ENCODE measurements around the gene LMCD1.

DNA sequence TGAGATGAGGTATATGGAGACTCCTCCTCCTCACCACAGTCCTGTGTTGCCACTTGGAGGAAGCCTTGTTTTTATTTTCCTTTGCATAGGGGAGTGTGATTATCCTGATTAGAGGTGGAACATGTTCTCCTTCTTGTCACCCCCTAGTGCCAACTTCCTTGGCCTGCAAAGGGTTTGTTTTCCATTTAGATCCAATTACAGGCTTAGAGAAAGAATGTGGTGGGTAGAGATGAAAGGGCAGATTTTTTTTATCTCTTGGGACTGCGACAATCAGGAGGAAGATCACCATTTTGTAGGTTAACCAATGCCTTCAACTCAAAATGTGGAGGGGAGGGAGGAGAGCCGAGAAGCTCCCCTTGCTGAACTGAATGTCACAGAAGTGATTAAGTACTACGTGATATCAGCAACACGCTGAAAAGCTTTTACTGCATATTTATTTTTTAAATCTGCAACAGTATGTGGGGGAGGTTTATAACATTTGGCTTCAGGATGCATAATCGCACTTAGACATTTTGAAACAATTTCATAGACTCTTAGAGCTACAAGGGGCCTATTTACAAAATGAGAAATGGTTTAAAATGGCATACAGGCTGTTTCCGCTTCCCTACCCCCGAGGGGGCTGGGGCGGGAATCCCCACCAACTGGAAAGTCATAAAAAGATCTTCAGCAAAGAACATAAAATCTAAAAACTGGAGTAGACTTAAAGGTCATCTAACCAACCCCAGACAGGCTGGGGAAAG, 2.4 kb downstream of the LMCD1 start:
- TF ChIP-seq, protein P1, sequence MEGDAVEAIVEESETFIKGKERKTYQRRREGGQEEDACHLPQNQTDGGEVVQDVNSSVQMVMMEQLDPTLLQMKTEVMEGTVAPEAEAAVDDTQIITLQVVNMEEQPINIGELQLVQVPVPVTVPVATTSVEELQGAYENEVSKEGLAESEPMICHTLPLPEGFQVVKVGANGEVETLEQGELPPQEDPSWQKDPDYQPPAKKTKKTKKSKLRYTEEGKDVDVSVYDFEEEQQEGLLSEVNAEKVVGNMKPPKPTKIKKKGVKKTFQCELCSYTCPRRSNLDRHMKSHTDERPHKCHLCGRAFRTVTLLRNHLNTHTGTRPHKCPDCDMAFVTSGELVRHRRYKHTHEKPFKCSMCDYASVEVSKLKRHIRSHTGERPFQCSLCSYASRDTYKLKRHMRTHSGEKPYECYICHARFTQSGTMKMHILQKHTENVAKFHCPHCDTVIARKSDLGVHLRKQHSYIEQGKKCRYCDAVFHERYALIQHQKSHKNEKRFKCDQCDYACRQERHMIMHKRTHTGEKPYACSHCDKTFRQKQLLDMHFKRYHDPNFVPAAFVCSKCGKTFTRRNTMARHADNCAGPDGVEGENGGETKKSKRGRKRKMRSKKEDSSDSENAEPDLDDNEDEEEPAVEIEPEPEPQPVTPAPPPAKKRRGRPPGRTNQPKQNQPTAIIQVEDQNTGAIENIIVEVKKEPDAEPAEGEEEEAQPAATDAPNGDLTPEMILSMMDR (IDR thresholded peaks at IDR 0.05), result no peak
- TF ChIP-seq EZH2 (IDR thresholded peaks at IDR 0.05; ENCODE audit: borderline replicate concordance, insufficient read depth, low read depth, low read length, poor library complexity, severe bottlenecking), result no peak
